CD4-positive, alpha-beta T cell treated with Interleukin-2 at 100 ng/mL for 4 hours (primary cell): Measurements from ENCODE around the gene CSTA.
A peak's percentile ranks its signal among the peaks of the same experiment; 100 is the strongest.

Source experiments
- DNase-seq: peaks from one replicate; pipeline ENCODE4 v3.0.0-alpha.2; 2020; ENCODE audit warnings: low spot score

The CSTA gene, protein sequence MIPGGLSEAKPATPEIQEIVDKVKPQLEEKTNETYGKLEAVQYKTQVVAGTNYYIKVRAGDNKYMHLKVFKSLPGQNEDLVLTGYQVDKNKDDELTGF

DNA sequence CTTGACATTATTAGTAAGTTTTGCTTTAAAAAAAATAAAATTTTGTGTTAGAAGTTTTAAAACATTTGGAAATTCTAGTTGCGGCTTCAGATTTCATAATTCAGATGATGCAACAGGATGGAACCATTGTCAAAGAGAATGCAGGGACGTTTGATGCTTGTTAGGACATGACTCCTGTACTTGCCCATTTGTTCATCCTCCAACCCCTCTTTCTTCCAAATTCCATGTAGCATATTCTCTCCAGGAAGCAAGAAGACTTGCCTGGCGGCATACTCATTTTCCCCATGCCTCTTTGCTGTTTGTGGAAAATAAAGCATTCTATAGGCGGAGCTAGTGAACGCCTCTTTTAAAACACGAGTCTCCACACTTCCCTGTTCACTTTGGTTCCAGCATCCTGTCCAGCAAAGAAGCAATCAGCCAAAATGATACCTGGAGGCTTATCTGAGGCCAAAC lies at the start of gene CSTA:
TSS of gene CSTA (plus strand) at position 378 of the 453 bp plus-strand sequence. CDS start at position 423, 45 bp downstream.
- DNase-seq = no peak

DNA sequence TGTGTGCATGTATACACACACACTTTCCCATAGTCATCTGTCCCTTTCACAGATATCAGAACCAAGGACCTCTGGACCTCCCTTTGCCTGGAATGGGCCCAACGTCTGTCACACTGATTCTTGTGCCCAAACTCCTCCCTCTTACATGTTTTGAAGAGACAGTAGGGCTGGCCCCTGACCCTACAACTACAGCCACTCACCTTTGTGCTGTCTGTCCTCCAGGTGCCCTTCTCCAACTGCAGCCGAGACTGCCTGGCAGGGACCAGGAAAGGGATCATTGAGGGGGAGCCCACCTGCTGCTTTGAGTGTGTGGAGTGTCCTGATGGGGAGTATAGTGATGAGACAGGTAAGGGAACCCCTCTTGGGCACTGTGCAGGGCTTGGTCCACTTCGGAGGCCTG lies 43.2 kb upstream of the CSTA start:
- no peak for DNase-seq

DNA sequence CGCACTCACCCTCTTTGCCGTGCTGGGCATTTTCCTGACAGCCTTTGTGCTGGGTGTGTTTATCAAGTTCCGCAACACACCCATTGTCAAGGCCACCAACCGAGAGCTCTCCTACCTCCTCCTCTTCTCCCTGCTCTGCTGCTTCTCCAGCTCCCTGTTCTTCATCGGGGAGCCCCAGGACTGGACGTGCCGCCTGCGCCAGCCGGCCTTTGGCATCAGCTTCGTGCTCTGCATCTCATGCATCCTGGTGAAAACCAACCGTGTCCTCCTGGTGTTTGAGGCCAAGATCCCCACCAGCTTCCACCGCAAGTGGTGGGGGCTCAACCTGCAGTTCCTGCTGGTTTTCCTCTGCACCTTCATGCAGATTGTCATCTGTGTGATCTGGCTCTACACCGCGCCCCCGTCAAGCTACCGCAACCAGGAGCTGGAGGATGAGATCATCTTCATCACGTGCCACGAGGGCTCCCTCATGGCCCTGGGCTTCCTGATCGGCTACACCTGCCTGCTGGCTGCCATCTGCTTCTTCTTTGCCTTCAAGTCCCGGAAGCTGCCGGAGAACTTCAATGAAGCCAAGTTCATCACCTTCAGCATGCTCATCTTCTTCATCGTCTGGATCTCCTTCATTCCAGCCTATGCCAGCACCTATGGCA lies 41.1 kb upstream of the CSTA start:
- no peak for DNase-seq

DNA sequence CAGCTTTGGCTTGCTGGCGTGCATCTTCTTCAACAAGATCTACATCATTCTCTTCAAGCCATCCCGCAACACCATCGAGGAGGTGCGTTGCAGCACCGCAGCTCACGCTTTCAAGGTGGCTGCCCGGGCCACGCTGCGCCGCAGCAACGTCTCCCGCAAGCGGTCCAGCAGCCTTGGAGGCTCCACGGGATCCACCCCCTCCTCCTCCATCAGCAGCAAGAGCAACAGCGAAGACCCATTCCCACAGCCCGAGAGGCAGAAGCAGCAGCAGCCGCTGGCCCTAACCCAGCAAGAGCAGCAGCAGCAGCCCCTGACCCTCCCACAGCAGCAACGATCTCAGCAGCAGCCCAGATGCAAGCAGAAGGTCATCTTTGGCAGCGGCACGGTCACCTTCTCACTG lies 40.6 kb upstream of the CSTA start:
- DNase-seq = no peak

DNA sequence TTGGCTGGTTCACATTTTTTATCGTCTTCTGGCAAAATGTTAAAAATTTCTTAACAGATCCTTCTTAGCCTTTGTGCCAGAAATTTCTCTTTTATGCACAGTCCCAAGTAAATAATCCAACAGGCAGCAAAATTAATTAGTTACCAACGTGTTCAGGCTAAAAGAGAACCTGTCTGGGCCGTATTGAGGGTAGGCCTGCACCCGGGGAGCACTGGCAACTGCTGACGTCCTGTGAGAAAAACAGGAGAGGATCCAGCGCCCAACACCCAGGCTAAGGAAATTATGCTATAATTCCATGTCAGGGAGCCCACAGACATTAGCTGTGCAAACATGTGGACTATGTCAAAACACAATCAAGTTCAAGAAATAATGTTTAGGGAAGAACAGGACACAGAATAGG lies 30.7 kb upstream of the CSTA start:
- DNase-seq = no peak

DNA sequence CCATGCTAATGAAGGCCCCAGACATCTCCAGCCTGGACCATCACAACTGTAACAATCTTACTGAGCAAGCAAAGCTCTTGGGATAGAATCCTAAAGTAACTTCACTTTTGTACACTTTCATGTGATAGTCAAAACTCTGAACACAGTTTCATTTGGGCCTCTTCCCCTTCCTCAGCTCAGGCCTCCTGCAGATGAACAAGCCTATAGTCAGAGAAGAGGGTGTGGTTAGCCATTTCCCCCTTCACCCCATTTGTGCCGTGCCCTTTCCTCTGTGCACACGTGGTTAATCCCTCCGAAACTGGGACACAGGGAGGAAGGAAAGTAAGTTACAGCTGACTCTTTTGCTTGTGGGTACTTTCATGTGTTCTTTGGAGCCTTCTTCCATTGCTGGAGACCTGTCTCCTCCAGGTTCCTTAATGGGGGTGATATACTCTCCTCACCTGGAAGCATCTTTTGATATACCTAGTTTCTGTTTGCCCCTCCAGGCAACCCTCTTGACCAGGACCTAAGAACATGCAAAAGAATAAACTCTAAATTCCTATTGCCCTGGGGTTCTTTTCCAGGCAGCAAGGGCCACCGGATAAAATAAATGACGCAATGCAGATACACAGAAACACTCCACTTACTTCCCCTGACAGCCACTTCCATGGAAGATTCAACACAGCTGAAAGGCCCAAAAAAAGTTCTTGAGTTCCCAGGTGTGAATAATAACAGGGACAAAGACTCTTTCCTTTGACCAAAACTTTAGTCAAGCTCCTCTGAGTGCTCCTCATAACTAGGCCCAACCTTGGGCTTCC lies 29.6 kb upstream of the CSTA start:
- peak; percentile 11 for DNase-seq

DNA sequence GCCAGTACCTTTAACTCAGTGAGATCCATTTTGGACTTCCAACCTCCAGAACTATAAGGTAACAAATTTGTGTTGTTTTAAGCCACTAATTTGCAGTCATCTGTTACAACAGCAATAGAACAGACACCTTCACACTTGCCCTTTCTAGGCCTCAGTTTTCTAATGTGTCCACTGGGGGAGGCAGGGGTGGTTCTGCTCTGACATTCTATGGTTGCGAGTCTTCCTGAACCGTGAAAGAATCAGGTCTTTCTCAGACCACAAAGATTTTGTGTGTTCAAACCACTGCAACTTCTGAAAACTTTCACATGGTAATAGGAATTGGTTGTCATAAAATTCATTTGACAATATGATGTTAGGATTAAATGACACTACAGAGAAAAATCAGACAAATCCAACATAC lies 26.8 kb upstream of the CSTA start:
- peak; percentile 19 for DNase-seq

DNA sequence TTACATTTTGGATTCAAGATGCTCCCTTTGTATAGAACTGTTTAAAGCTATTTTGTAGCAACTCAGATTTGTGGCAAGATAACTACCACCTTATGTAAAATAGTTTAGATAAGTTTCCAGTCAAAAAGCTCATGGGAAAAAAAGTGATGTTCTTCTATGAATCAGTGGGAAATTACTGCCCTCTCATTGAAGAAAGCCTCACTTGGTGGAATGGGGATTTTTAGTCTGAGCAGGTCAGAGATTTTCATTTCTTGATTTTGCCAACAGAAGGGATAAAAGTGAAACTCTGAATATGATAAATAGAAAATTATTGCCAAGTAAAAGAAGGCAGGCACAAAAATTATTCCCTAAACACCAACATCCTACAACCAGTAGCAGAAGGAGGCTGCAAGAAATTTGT lies 25.8 kb upstream of the CSTA start:
- DNase-seq = no peak

DNA sequence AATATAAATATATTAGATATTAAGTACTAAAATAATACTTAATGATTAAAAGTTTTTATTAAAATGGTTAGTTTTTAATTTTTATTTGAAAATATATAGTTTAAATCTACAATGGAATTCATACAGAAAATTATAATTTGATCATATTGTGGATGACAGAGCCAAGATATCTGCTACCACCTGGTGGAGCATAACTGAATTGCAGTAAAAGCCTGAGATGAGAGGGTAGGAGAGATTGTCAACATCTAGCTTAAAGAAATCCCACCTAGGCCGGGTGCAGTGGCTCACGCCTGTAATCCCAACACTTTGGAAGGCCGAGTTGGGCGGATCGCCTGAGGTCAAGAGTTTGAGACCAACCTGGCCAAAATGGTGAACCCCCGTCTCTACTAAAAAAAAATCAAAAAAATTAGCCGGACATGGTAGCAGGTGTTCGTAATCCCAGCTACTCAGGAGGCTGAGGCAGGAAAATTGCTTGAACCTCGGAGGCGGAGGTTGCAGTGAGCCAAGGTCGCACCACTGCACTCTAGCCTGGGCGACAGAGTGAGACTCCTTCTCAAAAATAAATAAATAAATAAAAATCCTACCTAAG lies 25.1 kb upstream of the CSTA start:
- peak; percentile 64 for DNase-seq

DNA sequence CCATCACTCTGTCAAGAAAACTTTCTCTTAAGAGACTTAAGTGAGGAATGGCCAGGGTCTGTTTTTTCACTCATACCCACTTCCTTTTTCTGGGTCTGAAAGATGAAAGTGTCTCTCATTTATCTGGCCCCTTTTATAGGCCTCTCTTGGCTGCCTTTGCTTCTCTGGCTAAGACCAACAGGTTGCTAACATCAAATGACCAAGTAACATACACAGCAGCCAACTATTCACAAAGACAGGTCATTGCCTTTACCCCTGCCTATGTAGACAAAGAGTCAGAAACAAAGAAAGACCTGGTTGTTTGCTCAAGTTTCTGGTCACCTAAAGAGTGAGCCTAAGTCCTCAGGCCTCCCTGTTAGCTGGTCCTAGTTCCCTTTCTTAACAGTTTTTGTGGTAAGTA lies 24.0 kb upstream of the CSTA start:
- DNase-seq = no peak

DNA sequence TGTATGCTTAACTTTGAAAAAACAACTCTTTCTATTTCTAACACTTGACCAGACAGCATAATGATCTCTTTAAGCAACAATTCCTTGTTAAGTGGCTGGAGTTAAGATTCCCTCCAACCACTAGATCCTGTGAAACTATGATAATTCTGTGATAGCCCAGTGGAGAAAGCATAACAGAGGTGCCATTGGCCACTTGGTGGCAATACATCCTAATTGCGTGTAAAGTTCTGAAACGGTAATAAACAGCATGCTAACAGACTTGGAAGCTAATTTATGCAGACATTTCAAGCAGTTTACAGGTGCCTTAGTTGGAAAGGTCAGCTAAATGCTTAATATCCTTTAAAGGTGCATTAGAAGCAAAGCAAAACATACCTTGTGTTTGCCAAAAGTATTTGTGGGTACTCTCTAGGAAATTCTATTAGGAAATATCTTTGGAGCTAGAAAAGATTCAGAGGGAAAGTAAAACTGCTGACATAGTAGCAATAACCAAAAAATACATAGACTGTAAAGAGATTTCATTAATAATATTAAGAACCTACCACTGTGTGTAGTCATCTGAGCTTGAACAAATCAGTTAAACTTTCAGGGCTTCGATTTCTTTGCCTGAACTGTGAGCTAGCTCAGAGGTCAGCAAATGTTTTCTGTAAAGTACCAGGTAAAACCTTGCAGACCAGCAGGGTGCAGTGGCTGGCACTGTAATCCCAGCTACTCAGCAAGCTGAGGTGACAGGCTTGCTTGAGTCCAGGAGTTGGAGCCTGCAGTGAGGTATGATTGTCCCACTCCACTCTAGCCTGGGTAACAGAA lies 19.0 kb upstream of the CSTA start:
- no peak for DNase-seq

DNA sequence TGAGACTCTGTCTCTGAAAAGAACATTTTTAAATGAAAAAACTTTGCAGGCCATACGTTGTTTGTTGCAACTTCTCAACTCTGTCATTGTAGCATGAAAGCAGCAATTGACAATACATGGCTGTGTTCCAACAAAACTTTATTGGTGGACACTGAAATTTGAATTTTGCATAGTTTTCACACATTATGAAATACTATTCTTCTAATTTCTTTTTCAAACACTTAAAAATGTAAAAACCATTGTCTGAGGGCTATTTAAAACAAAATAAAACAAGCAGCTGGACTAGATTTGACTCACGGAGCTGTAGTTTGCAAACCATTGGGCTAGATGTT lies 18.5 kb upstream of the CSTA start:
- no peak for DNase-seq

DNA sequence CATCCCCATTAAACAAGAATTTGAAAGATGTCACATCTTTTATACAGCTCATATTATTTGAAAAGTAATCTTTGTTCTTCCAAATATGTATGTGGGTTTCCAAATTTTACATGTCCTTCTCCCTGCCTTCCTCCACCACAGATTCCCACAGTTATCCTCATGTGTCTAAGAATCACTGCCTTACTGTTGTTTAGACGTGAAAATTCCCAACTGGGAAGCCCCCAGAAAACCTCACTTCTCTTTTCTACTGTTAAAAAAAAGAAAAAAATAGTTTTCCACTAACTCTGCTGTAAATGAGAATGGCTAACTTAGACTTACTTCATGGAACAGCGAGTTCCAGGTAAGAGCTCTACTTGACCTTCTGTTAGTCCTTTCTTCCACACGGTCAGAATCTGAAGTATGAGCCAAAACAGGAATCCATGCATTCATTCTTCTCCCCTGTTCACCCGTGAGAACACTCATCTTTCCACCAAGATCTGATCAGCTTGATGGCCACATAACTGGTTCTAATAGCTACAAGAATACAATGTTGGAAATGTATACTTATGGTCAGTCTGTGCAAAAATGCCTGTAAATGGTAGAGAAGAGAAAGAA lies 17.9 kb upstream of the CSTA start:
- no peak for DNase-seq

DNA sequence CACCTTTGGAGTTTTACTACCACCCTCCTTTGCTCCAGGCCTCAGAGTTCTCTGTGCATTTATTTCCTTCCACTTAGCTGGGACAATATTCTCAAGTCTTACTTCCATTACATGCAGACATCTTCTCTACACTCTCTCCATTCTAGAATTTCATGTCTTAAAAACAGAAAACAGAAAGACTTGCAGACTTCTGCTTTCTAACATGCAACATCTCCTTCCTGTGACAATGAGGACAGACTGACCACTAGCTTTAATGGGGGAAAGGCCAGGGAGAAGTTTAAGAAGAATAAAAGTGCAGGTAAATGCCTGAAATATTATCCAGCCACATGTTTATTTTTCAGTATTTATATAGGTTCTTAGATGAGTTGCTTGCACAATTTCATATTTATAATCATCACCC lies 17.1 kb upstream of the CSTA start:
- DNase-seq = no peak

DNA sequence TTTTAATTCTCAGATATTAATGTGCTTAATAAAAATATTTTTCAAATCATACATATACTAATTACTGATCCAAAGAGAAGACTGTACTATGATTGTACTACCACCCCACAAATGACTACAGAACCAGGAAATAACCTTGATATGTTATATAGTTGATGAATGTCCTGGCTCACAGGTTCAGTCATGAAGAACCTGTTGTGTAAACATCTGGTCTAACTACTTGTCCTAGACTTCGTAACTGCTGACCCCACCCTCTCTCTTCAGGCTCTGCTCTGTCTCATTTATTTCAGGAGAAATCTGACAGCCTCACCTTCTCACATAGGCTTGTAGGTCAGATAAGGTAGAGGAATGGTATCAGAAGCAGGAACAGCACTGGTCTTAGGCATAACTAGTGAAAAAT lies 14.7 kb upstream of the CSTA start:
- DNase-seq = no peak

DNA sequence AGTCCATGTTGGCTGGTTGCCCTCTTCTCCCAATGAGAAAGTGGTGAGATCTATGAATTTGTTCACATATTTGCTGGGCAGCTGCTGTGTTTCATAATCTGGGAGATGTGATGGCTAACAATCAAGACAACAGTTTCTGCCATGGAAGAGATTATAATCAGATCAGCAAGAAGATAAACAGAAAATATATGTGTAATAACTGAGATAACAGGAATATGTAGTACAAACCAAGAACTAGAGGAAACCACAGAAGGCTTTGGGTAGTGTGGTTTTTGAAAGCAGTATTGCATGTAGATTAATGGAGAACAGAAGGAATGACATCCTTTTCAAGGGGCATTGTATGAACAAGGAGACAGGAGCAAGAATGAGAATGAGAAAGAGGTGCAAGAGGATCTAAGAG lies 12.2 kb upstream of the CSTA start:
- DNase-seq = no peak

DNA sequence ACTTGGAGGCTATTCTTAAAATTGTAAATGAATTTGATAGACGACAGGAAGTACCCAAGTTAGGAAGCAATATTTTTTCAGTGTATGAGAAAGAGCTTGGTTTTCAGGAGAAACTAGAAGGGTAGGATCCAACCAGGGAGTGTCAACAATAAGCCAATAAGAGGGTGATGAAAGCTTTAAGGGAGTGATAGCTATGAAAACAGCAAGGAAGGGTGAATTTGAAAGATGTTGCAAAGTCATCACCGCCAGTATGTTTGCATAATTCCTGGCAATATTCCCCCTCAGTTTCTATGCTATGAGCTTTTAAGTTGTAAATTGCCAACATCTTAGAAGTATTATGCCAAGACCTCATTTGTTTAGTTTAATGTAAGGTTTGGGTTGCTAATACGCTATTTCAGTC lies 11.8 kb upstream of the CSTA start:
- DNase-seq = no peak

DNA sequence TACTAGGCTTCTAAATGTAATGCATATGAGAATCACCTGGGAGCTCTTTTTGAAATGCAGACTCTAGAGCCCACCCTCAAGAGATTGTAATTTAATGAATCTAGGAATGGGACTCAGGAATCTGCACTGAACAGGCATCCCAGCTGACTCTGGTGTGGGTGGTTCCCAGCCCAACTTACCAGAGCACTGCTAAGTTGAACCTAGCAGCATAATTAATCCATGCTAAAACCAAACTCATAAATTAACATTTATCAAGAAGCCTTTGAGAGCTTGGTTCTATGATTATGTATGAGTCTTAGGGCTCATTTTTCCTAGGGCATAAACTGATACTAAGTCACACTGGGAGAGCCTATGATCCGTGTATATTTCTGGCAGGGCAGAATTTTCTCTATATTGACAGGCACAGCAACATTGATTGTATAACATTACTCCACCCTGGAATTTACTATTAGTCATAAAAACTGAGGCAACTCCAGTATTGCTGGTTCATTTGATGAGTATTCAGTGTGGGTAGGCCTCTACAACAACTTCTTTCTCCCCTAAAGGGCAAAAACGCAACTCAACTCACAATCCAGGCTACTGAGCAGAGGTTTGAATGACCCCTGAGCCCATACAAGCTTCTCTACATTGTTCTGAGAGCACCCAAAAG lies 10.7 kb upstream of the CSTA start:
- no peak for DNase-seq

DNA sequence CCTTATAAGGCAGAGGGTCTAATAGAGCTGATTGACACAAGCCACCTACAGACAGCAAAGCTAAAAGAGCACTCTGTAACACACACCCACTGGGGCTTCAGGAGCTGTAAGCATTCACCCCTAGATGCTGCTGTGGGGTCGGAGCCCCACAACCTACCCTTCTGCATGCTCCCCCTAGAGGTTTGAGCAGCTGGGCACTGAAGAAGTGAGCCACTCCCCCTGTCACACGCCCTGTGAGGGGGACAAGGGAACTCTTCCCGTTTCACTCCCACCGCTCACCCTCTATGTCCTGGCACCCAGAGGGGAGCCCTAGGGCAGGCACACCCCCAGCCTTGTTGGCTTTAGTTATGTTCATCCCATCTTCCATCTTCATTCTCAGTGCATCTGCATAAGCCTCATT lies 9.4 kb upstream of the CSTA start:
- no peak for DNase-seq

DNA sequence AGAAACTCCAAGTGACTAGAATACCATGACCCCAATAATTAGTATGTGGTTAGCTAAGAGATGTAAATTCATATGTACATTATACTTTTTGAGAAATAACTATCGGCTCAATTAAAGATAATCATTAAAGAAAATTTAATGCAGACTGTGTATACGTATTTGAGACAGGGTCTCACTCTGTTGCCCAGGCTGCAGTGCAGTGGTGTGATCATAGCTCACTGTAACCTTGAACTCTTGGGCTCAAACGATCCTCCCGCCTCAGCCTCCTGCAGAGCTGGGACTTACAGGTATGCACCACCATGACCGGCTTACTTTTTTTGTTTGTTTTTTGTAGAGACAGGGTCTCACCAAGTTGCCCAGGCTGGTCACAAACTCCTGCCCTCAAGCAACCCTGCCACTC lies 8.7 kb upstream of the CSTA start:
- no peak for DNase-seq

DNA sequence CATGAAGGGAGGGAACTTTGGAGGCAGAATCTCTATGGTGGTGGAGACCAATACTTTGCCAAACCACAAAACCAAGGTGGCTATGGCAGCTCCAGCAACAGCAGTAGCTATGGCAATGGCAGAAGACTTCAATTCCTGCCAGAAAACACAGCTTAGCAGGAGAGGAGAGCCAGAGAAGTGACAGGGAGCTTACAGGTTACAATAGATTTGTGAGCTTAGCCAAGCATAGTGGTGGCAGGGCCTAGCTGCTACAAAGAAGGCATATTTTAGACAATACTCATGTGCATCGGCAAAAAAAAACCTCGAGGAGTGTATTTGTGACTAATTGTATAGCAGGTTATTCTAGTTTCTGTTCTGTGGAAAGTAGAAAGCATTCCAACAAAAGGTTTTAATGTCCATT lies 6.4 kb upstream of the CSTA start:
- DNase-seq = no peak
